Kasumi-1 (cell line): ENCODE measurements around the gene PRTFDC1.

Source experiments
- DNase-seq, 2 experiments: peaks; one replicate each; lab custom pipeline; 2025; lab: John Stamatoyannopoulos, UW

PRTFDC1 gene

GRCh38 chr10:24844742-24845141 is 107.7 kb downstream of the PRTFDC1 start:
- DNase-seq = no peak

- DNase-seq = no peak
Observed at GRCh38 chr10:24843256-24843655, 109.2 kb downstream of the PRTFDC1 start.

GRCh38 chr10:24842856-24843255 is 109.5 kb downstream of the PRTFDC1 start:
- no peak for DNase-seq

GRCh38 chr10:24841530-24841929 is 110.9 kb downstream of the PRTFDC1 start:
- DNase-seq = no peak

GRCh38 chr10:24840784-24841183 is 111.6 kb downstream of the PRTFDC1 start:
- DNase-seq = no peak

- DNase-seq = peak; percentile 55 to 56
Observed at GRCh38 chr10:24837781-24838180, 114.6 kb downstream of the PRTFDC1 start.

- DNase-seq = no peak
Observed at GRCh38 chr10:24834869-24835268, 117.5 kb downstream of the PRTFDC1 start.

GRCh38 chr10:24826009-24826408 is 126.4 kb downstream of the PRTFDC1 start:
- DNase-seq = no peak

GRCh38 chr10:24825551-24825950 is 126.9 kb downstream of the PRTFDC1 start:
- no peak for DNase-seq

- no peak for DNase-seq
Observed at GRCh38 chr10:24824536-24824935, 127.9 kb downstream of the PRTFDC1 start.

GRCh38 chr10:24824124-24824523 is 128.3 kb downstream of the PRTFDC1 start:
- DNase-seq = no peak

- DNase-seq = no peak
Observed at GRCh38 chr10:24822590-24822989, 129.8 kb downstream of the PRTFDC1 start.

GRCh38 chr10:24821986-24822385 is 130.4 kb downstream of the PRTFDC1 start:
- DNase-seq = no peak

- no peak for DNase-seq
Observed at GRCh38 chr10:24816868-24817396, 135.5 kb downstream of the PRTFDC1 start.

GRCh38 chr10:24814568-24815313 is 137.7 kb downstream of the PRTFDC1 start:
- no peak for DNase-seq

- DNase-seq = no peak
Observed at GRCh38 chr10:24813856-24814255, 138.6 kb downstream of the PRTFDC1 start.

- DNase-seq = no peak
Observed at GRCh38 chr10:24806262-24806661, 146.1 kb downstream of the PRTFDC1 start.

GRCh38 chr10:24804956-24805355 is 147.4 kb downstream of the PRTFDC1 start:
- no peak for DNase-seq

- DNase-seq = no peak
Observed at GRCh38 chr10:24804392-24804791, 148.0 kb downstream of the PRTFDC1 start.

- no peak for DNase-seq
Observed at GRCh38 chr10:24802378-24802777, 150.0 kb downstream of the PRTFDC1 start.

GRCh38 chr10:24800861-24801260 is 151.5 kb downstream of the PRTFDC1 start:
- DNase-seq = no peak
